ENCODE results near the gene MYO3B. TPM values are rescaled to one million over a fixed set of nuclear protein-coding genes. Genes with fewer than 3 reads are reported as not detected.

The MYO3B gene
- total RNA-seq, 1 donor = 0.09 TPM

DNA sequence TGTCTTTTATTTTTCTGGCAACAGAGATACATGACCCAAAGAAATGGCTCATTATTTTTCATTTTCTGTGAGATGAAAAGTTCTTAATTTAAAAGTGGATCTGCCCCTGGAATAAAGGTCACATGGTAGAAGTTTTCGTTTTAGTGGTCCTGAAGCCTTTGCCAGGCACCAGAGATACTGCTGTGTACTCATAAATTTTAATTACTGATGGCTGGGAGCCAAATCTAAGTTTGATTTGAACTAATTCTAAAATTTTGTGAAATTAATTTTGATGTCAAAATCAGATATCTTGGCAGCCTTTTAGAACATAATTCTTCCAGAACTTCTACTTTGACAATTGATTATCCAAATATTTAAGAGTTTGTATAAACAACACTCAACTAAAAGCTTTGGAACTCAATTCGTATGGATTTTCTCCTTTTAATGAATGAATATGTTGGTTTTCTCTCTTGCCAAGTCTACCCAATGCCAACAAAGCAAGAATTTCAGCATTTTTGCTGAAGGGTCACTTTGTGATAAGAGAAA is 408.7 kb downstream of the MYO3B start:
- TF ChIP-seq, protein P1, sequence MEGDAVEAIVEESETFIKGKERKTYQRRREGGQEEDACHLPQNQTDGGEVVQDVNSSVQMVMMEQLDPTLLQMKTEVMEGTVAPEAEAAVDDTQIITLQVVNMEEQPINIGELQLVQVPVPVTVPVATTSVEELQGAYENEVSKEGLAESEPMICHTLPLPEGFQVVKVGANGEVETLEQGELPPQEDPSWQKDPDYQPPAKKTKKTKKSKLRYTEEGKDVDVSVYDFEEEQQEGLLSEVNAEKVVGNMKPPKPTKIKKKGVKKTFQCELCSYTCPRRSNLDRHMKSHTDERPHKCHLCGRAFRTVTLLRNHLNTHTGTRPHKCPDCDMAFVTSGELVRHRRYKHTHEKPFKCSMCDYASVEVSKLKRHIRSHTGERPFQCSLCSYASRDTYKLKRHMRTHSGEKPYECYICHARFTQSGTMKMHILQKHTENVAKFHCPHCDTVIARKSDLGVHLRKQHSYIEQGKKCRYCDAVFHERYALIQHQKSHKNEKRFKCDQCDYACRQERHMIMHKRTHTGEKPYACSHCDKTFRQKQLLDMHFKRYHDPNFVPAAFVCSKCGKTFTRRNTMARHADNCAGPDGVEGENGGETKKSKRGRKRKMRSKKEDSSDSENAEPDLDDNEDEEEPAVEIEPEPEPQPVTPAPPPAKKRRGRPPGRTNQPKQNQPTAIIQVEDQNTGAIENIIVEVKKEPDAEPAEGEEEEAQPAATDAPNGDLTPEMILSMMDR (IDR thresholded peaks at IDR 0.05; ENCODE audit: insufficient read depth, low read length) = no peak
- no peak for DNase-seq (ENCODE audit: low read depth)
- no peak overlapping the region for H3K4me3 ChIP-seq (ENCODE audit: low read depth, low read length)

DNA sequence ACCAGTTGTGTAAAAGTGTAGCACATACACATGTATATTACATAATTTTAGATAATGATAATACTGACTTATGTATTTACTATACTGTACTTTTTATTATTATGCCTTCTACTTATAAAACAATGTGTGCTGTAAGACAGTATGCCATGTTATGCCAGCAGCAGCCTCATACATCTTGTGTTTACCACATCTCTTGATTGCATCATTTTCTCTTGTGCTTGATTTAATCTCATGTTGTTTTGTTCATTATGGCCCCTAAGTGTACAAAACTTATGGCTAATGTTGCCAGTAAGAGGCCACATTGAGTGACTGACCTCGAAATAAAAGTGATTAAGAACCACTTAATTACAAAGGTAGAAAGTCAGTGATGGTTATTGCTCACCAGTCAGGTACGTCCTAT is 409.2 kb downstream of the MYO3B start:
- DNase-seq (ENCODE audit: low read depth) = no peak
- H3K4me3 ChIP-seq (ENCODE audit: low read depth, low read length) = no peak overlapping the region
- TF ChIP-seq, protein P1 (IDR thresholded peaks at IDR 0.05; ENCODE audit: insufficient read depth, low read length) = no peak

DNA sequence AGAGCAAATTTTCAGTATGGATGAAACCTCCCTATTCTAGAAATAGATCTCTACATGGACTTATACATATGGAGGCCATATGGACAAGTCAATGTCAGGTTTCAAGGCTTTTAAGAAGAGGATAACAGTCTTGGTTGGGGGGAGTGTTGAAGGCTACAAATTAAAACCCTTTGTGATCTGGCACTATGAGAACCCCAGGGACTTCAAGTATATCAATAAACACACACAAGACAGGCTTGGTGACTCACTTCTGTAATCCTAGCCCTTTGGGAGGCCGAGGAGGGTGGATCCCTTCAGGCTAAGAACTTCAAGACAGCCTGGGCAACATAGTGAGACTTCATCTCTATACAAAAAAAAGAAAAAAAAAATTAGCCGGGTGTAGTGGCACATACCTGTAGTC is 410.0 kb downstream of the MYO3B start:
- TF ChIP-seq, protein P1 (IDR thresholded peaks at IDR 0.05; ENCODE audit: insufficient read depth, low read length) = no peak
- no peak for DNase-seq (ENCODE audit: low read depth)
- no peak overlapping the region for H3K4me3 ChIP-seq (ENCODE audit: low read depth, low read length)

DNA sequence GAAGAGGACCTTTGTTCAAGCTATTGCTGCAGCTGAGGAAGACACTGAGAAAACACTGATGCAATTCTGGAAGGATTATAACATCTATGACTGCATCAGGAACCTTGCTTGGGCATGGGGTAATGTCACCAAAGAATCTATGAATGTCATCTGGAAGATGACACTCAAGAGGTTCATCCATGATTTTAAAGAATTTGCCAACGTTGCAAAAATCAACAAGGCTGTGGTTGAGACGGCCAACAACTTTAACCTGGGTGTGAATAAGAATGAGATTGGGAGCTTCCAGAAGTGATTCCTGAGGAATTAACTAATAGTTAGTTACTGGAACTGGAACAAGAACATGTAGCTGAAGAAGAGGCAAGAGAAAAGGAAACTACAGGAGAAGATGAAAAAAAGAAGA is 410.8 kb downstream of the MYO3B start:
- no peak overlapping the region for H3K4me3 ChIP-seq (ENCODE audit: low read depth, low read length)
- DNase-seq (ENCODE audit: low read depth) = no peak
- TF ChIP-seq, protein P1 (IDR thresholded peaks at IDR 0.05; ENCODE audit: insufficient read depth, low read length) = no peak

DNA sequence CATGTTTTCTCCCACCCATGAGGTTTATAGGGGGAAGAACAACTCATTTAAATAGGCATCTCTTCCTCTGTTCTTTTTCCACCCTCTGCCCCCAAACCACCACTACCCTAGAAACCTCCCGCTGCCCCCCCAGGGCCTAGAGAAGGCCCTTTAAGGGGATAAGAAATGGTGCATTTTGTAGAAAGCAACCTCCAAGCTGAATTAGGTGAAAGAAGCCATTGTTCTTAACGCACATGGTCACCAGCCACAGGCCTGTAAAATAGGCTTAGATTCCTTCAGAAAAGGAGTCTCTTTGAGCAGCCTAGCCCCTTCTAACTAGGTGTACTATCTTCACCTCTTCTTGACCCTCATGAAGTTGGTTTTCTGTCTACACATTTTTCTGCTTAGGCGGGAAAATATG is 418.6 kb downstream of the MYO3B start:
- TF ChIP-seq, protein P1 (IDR thresholded peaks at IDR 0.05; ENCODE audit: insufficient read depth, low read length) = no peak
- no peak for DNase-seq (ENCODE audit: low read depth)

DNA sequence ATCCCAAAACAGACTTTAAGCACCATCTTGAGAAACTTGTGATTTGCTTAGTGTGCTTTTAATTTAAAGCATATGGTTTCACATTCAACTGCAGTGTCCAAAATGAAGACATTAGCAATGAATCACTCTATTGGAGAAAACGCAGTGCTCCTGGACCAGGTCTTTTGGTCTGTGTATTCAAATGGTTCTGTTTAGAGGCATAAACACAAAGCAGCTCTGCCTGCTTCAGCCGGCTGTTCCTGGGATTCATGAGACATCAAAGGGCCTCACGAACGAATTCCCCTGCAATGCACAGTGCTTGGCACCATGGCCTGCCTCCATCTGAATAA is 420.1 kb downstream of the MYO3B start:
- no peak overlapping the region for H3K4me3 ChIP-seq (ENCODE audit: low read depth, low read length)
- TF ChIP-seq, protein P1 (IDR thresholded peaks at IDR 0.05; ENCODE audit: insufficient read depth, low read length) = no peak
- DNase-seq (ENCODE audit: low read depth) = no peak

More for the DNA sequence above, 418.6 kb downstream of the MYO3B start:
- no peak overlapping the region for H3K4me3 ChIP-seq (ENCODE audit: low read depth, low read length)

DNA sequence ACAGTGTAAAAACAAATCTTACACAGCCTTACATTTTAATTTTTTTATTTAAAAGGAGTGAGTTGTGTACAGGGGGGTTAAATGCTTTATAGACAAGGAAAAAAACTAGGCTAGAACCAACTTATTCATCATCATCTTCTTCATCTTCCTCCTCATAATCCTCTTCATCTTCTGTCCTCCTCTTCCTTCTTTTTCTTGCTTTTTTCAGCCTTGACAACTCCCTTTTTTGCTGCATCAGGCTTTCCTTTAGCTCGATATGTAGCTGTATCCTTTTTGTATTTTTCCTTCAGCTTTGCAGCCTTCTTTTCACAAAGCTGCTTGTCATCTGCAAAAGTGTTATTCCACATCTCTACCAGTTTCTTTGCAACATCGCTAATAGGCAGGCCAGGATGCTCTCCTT is 423.5 kb downstream of the MYO3B start:
- no peak for DNase-seq (ENCODE audit: low read depth)
- TF ChIP-seq, protein P1 (IDR thresholded peaks at IDR 0.05; ENCODE audit: insufficient read depth, low read length) = no peak
- no peak overlapping the region for H3K4me3 ChIP-seq (ENCODE audit: low read depth, low read length)

Data from fibroblast of the aortic adventitia (primary cell).